Stimulated activated CD4-positive, alpha-beta T cell treated with anti-CD3 and anti-CD28 coated beads, Interleukin-15, amount 100 ng/mL, for 1 hour (primary cell): Measurements from ENCODE around the gene ICE1.
"Not testable (repeated sequence)": the region's sequence is repeated elsewhere in the genome, so short reads cannot be mapped to it uniquely, and the experiment has no call there.

Experiments
- DNase-seq, 2 donors: peaks; one replicate each; pipeline ENCODE4 v3.0.0-alpha.2; 2020; ENCODE audit warnings: low read depth in 1 of 2, low spot score in 1 of 2

The ICE1 gene

GRCh38 chr5:5487585-5488360 lies 65.3 kb downstream of the ICE1 start:
- no peak for DNase-seq

DNA sequence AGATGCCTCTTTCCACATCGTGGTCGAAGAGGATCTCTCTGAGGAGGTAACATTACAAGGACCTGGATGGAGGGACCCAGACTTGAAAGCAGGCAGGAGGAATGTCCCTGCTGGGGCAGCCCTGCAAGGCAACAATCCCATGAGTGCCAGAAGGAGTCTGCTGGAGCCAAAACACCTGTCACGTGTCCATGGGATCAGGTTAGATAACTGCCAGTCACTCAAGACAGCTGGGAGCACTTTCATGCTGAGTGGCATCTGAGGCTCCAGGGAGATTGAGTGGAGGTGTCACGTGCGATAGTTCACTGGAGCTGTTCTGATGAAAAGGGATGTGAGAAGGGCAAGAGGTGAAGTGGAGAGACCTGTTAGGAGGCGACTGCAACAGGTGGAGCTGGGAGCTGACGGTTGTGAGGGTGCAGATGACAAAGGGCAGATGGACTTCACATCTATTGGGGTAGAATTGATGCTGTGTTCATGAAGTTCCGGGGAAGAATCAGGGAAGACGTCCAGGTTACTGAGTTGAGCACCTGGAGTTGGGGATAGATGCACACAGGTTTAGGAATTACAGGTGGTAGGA lies 68.4 kb downstream of the ICE1 start:
- no peak for DNase-seq

DNA sequence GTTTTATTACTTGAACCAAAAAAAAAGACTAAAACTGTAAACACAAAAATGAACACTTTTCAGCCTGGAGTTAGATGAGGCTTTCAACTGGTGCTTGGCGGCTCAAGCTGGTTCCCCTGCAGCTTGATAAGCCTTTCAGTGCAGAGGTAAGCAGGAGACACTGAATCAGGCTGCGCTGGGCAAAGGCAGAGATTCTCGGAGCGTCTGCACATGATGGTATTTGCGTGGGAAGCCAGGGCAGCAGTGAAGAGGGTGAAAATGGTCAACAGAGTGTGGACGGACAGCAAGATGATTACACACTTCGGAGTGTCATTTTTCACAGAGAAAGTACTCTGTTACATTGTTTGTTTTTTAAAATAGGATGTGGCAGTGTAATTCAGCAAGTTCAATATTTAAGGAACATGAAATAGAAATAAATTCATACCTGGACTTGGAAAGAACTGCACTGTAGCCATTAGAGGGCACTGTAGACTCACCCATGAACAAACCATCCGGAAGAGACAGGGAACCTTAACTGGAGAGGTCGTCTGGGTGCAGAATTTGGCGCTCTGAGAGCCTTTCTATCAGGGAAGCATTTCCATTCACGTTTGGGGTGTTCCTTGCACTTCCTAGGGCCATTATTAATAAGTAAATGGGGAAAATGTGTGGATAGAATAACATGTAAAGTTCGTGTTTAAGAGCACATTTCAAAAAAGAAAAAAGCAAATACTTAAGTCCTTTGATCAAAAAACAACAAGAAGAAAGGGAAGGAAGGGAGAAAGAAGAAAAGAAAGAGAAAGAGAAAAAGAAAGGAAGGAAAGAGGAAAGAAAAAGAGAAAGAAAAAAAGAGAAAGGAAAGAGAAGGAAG lies 69.8 kb downstream of the ICE1 start:
- no peak for DNase-seq

- not testable (repeated sequence) for DNase-seq
Measured at GRCh38 chr5:5492934-5493271, 70.4 kb downstream of the ICE1 start.

- peak; percentile 67 to 72 for DNase-seq
Measured at GRCh38 chr5:5494489-5495402, 72.3 kb downstream of the ICE1 start.

DNA sequence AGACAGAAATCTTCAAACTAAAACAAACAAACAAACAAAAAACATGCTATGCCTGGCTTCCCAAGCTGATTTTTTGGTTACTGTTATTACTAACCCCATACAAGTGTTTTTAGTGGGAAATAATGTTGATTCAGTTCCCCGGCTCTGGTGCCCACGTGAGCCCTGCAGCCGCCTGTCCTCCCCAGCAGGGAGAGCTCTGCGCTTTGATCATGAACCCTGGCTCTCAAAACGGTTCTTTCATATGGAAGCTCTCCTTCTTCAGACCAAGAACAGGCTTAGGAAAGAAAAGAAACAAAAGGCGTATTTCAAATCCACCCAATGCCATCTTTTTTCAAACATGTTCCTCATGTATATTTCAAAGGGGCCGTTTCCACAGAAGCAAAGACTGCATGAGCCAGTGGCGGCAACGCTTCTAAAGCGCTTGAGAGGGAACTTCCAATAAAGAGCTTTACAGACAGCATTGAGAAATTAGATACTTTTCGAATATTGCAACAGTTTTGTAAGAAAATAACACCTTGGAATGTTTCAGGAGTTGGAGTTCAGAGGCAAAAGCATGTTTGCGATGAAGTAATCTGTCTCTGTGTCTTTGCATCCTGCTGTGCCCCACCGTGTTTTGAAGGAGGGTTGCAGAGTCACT lies 74.8 kb downstream of the ICE1 start:
- no peak for DNase-seq

GRCh38 chr5:5499442-5499841 lies 77.0 kb downstream of the ICE1 start:
- no peak for DNase-seq

- DNase-seq: no peak
Measured at GRCh38 chr5:5504325-5504724, 81.8 kb downstream of the ICE1 start.

GRCh38 chr5:5505815-5506214 lies 83.3 kb downstream of the ICE1 start:
- DNase-seq: no peak

DNA sequence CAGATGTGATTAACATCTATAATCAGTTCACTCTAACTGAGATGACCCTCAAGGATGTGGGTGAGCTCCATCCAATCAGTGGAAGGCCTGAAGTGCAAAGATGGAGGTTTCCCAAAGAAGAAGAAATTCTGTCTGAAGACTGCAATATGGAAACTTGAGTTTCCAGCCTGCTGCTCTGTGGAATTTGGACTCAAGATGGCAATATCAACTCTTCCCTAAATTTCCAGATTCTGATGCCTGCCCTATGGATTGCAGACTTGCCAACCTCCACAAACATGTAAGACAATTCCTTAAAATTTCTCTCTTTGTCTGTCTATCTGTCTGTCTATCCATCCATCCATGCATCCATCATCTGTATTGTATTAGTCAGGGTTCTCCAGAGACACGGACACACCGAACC lies 85.9 kb downstream of the ICE1 start:
- no peak for DNase-seq

GRCh38 chr5:5511904-5512416 lies 89.5 kb downstream of the ICE1 start:
- no peak for DNase-seq

DNA sequence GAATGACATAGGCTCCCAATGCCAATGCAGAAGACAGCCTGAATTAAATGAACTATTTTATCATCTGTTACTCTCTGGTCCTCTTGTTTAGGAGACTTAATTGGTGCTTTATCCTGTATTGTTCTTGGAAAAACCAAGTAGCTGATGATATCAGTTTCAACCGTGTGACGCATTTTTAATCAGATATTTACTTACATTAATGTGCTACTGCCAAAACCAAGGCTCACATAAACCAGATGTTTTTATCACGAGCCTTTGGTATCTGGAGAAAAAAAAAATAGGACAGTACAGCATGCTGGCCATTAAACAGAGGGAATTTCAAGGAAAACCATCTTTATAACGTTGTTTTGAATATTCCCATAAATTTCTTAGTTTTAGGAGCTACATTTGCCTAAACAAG lies 90.1 kb downstream of the ICE1 start:
- DNase-seq: no peak

DNA sequence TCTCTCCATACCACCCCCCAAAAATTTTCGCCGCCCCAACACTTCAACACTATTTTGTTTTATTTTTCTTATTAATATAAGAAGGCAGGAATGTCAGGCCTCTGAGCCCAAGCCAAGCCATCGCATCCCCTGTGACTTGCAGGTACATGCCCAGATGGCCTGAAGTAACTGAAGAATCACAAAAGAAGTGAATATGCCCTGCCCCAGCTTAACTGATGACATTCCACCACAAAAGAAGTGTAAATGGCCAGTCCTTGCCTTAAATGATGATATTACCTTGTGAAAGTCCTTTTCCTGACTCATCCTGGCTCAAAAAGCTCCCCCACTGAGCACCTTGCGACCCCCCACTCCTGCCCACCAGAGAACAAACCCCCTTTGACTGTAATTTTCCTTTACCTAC lies 98.1 kb downstream of the ICE1 start:
- not testable (repeated sequence) for DNase-seq

- no peak for DNase-seq
Measured at GRCh38 chr5:5521029-5521428, 98.6 kb downstream of the ICE1 start.

DNA sequence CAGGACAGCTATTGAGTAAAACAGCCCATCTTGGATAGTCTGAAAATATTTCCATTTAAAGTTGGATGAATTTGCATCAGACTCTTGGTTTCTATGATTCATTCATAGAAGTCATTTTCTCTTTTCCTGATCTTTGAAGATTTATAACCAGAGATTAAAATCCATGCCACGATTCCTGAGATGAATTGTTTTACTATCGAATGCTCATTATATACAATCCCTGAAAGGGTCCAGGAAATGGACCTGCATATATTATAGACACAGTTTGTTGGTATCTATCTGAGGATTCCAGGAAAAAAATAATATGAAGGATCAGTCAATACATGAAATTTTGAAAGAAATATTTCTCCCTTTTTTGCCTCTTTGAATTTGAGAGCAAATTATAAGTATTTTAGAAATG lies 99.0 kb downstream of the ICE1 start:
- no peak for DNase-seq

- no peak for DNase-seq
Measured at GRCh38 chr5:5522336-5522735, 99.9 kb downstream of the ICE1 start.

DNA sequence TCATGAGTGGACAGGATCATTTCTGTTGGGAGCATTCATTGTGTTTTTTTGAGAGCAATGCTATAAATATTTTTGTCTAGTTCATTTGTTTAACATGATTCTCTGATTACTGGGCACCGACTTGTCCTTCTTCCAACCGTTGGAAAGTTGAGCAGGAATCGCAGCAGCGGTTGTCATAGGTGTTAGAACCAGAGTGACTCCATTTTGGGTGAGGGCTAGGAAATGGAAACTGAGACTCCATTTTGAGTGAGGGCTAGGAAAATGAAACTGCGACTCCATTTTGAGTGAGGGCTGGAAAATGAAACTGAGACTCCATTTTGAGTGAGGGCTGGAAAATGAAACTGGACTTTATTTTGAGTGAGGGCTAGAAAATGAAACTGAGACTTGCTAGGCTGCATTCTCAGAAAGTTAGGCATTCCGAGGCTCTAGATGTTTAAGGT lies 100.6 kb downstream of the ICE1 start:
- DNase-seq: no peak

GRCh38 chr5:5524327-5524726 lies 101.8 kb downstream of the ICE1 start:
- no peak for DNase-seq

GRCh38 chr5:5531371-5531770 lies 108.9 kb downstream of the ICE1 start:
- DNase-seq: no peak

GRCh38 chr5:5532306-5533076 lies 110.0 kb downstream of the ICE1 start:
- no peak for DNase-seq
